GM19193 (cell line): Measurements from ENCODE around the gene PSMD8.

Experiments
- POLR2A ChIP-seq: IDR thresholded peaks from 4 replicates; pipeline ENCODE4 v1.6.1; 2011; ENCODE audit not compliant: insufficient read depth, insufficient read length; ENCODE audit errors: extremely low read depth

PSMD8 gene

DNA sequence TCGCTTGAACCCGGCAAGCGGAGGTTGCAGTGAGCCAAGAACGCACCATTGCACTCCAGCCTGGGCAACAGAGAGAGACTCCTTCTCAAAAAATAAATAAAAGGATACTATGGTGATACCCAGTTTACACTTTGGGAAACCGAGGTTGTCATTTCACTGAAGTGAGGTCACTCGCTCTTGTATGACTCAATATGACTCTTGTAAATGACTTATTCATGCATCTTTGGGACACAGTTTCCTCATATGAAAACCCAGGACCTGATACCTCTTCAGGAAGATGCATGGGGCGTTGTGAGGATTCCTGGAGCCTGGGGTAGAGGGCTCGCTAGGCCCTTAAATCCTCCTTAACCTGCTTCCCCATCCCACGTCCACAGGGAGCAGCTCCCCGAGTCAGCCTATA, 4.5 kb downstream of the PSMD8 start:
- no peak for TF ChIP-seq POLR2A

DNA sequence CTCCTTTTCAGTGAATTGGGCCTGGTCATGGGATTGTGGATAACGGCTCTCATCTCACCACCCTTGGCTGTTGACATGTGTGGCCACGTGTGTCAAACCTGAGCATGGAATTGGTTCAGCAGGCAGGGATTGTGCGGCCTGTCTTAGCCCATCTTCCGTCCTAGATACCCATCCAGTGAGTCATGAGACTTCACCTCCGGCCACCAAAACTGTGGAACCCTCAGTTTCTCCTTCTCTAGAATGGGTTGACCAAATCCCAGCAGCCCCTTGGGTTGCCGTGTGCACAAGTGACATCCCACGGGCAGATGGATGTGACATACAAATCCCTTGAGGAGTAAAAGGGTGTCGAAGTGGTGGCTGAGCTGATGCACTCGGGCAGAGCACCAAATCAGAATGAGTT, 6.8 kb downstream of the PSMD8 start:
- no peak for TF ChIP-seq POLR2A

DNA sequence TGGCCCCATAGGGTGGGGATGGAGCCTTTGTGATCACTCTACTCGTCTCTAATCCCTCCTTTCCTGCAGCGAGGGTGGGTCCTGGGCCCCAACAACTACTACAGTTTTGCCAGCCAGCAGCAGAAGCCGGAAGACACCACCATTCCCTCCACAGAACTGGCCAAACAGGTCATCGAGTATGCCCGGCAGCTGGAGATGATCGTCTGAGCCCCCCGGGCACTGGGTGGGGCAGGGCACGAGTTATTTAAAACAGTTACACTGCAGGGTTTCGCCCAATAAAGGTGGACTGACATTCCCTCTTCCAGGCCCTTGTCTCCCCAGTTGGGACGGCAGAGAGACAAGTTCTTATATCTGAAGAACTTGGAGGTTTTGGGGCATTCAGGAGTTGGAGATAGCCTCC, 8.8 kb downstream of the PSMD8 start:
- no peak for TF ChIP-seq POLR2A

DNA sequence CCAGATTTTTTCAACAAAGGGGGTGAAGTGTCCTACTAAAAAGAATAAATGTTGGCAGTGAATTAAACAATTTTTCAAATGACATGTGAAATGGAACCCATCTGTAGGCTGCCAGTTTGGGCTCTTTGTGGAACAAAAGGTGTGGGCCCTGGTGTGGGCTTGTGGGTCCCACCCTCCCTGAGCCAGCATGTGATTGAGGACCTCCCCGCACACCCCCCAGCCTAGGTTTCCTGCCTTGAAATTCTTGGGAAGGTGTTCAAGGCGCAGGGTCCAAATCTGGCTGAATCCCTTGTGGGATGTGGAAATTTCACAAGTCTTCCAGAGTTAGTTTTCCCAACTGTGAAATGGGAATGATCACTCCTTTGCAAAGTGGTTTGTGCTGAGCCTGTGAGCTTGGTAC, 9.4 kb downstream of the PSMD8 start:
- TF ChIP-seq POLR2A = no peak

DNA sequence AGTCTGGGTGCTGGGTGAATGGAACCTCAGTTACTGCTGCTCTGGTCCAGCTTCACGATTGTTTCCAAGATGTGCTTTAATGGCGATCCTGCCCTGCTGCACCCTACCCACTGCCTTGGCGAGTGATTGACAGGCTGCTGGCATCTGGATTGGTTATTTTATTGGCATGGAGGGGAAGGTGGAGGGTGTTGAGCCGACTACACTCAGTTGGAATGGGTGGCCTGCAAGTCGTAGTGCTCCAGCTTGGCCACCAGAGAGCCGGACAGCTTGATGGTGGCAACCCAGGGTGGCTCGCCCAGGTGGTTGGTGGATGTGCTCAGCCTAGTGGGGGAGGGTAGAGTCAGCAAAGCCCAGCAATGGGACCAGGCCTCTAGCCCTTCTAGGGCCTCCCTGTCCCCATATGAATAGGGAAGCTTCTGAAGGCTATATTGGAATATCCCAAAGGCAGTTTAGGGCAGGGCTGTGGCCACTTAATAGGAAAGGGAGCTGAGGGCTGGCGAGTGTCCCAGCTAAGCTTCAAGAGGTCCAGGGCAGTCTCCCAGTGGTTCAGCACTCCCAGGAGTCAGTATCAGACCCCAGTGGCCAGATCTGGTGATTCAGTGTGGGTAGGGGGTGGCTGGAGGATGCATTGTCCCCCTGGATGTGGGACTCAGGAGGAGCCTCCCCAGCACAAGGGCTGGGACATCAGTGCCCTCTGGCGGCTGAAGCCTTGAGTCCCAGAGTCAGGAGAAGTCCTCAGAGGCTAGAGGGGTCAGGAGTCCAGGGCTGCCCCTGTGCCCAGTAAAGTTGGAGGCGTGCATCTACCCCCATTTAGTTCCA, 10.0 kb downstream of the PSMD8 start:
- no peak for TF ChIP-seq POLR2A

DNA sequence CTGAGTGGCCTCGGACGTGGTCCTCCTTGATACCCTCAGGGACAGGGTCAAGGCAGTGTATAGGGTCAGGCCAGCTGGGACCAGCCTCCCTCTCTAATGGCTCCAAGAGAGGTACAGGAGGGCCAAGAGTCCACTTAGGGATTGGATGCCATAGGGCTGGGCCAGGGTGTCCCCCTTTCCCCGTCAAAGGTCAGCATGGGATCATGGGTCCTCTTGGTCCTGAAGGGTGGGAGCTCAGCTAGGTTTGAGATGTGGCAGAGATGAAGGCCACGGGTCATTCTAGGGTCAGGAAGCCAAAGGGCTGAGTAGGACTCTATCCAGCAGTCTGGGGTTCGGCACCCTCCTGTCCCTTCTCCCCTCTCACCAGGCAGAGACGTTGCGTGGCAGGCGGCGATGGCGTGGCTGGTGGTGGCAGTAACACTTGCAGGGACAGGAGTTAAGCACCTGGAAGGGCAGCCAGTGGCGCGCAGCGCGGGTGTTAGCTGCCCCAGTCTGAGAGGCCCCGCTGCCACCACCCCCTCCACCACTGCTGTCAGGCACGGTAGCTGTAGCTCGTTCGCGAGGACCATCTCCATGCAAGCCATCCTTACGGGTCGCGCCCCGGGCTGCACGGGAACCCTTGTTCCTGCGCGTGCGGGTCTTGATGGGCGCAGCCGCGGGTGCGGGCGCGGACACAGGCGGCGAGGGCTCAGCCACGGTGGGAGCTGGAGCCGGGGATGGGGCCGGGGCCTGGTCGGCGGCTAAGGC, 10.9 kb downstream of the PSMD8 start:
- TF ChIP-seq POLR2A = no peak

DNA sequence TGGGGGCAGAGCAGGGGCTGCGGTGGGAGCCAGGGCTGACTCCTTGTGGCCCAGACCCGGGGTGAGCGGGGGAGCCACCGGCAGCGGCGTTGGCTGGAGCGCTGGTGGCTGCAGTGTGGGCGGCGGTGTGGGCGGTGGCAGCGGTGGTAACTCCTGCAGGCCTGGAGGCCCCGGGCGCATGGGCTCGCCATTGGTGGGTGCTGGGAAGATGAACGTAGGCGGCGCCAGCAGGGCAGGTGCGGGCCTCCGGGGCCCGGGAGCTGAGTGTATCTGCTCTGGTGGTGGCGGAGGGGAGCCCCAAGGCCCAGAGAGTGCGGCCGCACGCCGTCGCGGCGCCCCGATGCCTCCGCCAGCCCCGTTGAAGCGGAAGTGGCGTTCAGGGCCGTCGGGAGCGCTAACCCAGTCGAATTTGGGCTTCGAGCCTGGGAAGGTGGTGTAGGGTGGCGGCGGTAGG, 11.5 kb downstream of the PSMD8 start:
- TF ChIP-seq POLR2A = no peak

DNA sequence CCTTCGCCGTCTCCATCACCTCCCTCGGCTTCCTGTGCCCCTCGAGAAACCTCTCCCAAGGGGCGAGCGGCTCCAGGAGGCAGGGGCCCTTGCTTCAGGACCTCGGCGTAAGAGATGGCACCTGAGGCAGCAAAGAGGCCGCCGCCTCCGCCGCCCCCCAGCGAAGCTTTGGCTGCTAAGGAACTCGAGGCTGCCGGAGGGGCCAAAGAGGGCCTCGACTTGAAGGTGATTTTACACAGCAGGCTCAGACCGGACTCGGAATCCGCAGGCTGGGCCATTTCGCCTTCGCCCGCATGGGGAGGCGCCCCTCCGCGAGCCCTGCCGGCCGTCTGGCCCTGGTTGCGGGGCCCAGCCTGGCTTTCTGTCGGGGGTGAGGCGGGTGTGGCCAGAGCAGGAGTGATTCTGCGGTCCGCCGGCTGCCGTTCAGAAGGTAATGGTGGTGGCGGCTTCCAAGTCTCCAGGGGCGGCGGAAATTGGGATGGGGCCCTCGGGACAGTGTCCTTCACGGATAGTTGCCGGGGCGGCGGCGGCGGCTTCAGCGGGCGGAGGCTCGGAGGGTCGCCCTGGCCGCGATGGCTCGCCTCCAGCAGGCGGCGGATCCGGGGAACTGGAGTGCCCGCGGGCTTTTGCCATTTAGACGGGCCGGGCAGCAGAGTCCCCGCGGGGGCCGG, 12.1 kb downstream of the PSMD8 start:
- TF ChIP-seq POLR2A = no peak

DNA sequence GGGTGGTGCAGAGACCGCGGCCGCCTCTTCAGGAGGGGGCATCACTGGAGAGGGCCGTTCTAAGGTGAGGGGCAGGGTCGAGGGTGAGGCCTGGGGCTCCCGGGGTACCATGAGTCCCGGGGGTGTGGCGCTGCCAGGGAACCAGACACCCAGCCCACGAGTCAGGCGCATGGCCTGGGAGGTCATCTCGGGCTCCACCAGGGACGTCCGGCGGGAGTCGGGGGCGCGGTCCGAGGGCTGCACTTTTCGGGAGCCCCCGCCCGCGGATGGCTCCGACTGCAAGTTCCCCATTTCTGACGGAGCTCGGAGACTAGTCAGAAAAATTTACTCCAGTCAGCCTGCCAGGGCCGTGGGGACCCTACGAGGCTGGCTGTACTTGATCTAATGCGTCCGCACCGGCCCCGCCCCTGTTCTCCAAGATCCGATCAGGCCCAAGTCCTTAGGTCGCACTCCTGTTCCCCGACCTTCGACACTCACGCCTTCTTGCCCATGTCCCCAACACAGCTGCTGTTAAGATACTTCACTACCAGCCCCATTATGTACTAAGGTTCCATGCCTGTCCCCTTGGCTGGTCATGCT, 12.7 kb downstream of the PSMD8 start:
- no peak for TF ChIP-seq POLR2A

DNA sequence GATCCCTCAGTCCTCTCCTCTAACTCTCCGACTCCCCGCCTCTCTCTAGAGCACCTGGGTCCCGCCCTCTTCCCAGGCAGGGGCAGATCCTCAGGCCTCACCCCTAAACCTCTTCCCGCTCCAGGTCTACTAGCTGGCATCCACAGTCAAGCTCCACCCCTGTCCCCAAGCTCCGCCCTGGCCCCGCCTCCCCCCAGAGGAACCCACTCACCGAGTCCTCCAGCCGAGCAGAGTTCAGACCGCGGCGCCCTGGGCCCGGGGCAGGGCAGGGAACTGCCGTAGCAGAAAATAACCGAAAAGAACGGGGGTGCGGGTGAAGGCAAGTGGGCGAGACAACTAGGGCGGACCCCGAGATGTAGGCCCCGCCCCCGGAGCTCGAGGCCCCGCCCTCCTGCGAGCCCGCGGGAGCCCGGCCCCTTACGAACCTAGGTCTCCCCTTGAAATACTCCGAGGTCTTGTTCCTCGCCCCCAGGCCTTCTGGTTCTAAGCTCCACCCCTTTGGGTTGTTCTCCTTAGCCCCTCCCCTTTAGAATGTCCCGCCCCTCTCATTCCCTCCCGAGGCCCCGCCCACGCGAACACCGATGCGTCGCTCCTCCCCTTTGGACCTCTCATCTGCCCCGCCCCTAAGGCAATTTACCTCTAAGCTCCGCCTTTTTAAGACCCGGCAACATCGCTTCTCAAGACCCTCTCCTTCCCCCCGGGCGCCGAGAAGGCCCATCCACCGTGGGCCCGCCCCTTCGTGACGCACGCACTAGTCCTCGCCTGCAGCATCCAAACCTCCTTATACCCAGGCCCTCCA, 13.4 kb downstream of the PSMD8 start, which contains the start of gene GGN:
Gene GGN, minus strand, starts transcription at position 485 of the 799 bp plus-strand sequence. CDS start 773 bp downstream, outside the sequence.
- peak; percentile 21 for TF ChIP-seq POLR2A

DNA sequence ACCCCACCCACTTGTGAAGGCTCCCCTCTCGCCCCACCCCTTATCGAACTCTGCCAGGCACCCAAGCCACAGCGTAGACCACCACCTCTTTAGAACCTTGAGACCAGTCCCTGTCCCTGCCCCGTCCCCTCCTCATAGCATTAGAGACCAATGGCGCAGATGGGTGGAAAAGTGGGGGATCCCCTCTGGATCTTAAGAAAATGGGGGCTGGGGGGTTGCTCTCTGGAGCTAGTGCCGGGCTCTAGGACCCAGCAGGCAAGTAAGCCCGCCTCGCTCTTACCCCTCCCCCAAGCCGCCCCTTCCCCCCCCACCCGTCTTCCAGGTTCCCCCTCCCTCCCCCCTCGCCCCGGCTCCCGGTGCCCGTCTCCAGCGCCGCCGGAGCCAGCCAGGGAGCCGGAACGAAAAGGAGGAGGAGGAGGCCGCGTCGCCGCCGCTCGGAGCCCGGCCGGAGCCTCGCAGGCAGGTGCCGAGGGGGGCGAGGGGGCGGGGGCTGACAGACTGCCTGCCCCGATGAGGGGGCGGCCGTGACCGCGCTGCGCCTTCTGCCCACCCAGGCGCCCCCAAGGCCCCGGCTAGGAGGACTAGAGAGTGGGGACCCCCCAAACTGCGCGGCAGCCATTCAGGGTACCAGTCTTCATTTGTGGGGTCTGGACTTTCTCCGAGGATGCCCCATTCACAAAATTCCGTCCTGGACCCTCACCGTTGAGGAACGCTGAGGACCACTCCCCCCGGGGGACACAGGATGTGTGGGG, 14.2 kb downstream of the PSMD8 start, which contains the start of gene SPRED3:
Gene SPRED3, plus strand, starts transcription at position 349 of the 752 bp plus-strand sequence. CDS start 1,606 bp downstream, outside the sequence.
- TF ChIP-seq POLR2A = no peak

DNA sequence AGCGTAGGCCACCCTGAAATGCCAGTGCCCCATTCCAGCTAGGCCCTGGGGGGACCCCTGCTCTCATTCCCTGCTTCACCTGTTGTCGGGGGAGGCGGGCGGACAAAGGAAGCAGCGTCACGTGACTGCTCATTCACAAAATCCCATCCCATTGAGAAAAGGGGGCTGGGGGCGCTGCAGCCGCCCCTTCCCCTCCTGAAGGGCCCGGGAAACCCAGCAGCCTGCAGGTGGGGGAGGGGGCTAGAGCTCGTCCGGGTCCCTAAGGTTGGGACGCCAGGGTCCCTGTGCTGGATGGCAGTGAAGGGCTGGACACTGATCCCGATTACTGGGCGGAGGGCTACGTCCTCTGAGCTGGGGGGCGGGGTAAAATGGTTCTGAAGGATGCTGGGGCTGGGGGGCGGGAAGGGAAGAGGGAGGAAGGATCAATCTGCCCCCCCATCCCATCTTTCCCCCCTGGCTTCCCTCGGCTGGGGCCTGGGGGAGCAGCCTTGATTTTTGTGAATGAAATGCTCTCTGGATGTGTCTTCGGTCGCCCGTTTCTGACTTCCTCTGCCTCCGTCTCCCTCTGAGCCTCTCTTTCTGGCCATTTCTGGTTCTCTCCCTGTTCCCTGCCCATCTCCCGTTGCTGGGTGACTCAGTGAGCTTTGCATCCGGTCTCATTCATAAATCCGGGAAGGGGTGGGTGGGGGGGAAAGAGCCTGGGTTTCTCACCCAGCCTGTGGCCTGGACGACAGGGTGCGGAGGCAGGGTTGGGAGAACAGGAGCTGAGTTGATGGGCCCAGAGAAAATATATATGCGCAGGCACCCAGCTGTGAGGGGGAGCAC, 14.9 kb downstream of the PSMD8 start:
- no peak for TF ChIP-seq POLR2A
